ENCODE results near the gene PDXP. TPM values are rescaled to one million over a fixed set of nuclear protein-coding genes. Genes with fewer than 3 reads are reported as not detected.

The PDXP gene
- total and polyA plus RNA-seq, 2 donors (not counting 3 experiments of a cell fraction or from before 2014, with no cell fraction given) = 18.0 to 20.0 TPM

- Histone ChIP-seq H3K4me2 (ENCODE audit: insufficient read depth, low read length) (no peak overlapping the region), H3K4me3 (replicated peaks in 1 of 3; ENCODE audit: insufficient read depth in 1 of 3, low read depth in 1 of 3, low read length in 3 of 3) (no peak overlapping the region), H3K79me2 (ENCODE audit: control insufficient read depth, insufficient read depth, low read length) (no peaks in the 10 kb centered on the region), H3K9ac (replicated peaks; ENCODE audit: extremely low read depth, insufficient read depth, low read length) (no peak overlapping the region), H4K20me1 (replicated peaks; ENCODE audit: control insufficient read depth, extremely low read depth, insufficient read depth, low read length) (no peaks in the 10 kb centered on the region), H3K27me3 (ENCODE audit: control insufficient read depth in 2 of 2, insufficient read depth in 2 of 2, low read length in 2 of 2) (no peaks in the 10 kb centered on the region), H2AFZ (ENCODE audit: low read depth, low read length) (no peak overlapping the region), H3K36me3 (ENCODE audit: control insufficient read depth in 2 of 2, extremely low read depth in 1 of 2, insufficient read depth in 2 of 2, low read length in 2 of 2) (no peaks in the 10 kb centered on the region), H3K9me1 (replicated peaks; ENCODE audit: control insufficient read depth, extremely low read depth, insufficient read depth, low read length) (no peaks in the 10 kb centered on the region), H3K27ac (ENCODE audit: insufficient read depth, low read depth, low read length) (no peak overlapping the region), H3K9me3 (replicated peaks; ENCODE audit: control insufficient read depth, insufficient read depth, low read length) (no peaks in the 10 kb centered on the region), H3K4me1 (ENCODE audit: control insufficient read depth, extremely low read depth, insufficient read depth, low read length) (peaks cover 19% of the 10 kb centered on the region)
- intact Hi-C loops (cut with micrococcal nuclease) = no loop called here
- dilution Hi-C loops (cut with MboI; ENCODE audit: extremely low pct_ligation_motif_present, low sequenced_read_pairs) = no loop called here
- no TSS peak for BruUV-seq (replicated peaks)
- no peak for TF ChIP-seq EZH2 (IDR thresholded peaks at IDR 0.05; ENCODE audit: borderline replicate concordance, low read depth, low read length, severe bottlenecking)
- no peak for TF ChIP-seq FOS (IDR thresholded peaks at IDR 0.05; ENCODE audit: borderline replicate concordance, insufficient read depth, low read length)
- TF ChIP-seq GATA2 (IDR thresholded peaks at IDR 0.05; ENCODE audit: insufficient read depth, insufficient read length, low read depth, low read length) = no peak
- TF ChIP-seq, protein P1, sequence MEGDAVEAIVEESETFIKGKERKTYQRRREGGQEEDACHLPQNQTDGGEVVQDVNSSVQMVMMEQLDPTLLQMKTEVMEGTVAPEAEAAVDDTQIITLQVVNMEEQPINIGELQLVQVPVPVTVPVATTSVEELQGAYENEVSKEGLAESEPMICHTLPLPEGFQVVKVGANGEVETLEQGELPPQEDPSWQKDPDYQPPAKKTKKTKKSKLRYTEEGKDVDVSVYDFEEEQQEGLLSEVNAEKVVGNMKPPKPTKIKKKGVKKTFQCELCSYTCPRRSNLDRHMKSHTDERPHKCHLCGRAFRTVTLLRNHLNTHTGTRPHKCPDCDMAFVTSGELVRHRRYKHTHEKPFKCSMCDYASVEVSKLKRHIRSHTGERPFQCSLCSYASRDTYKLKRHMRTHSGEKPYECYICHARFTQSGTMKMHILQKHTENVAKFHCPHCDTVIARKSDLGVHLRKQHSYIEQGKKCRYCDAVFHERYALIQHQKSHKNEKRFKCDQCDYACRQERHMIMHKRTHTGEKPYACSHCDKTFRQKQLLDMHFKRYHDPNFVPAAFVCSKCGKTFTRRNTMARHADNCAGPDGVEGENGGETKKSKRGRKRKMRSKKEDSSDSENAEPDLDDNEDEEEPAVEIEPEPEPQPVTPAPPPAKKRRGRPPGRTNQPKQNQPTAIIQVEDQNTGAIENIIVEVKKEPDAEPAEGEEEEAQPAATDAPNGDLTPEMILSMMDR (IDR thresholded peaks at IDR 0.05; ENCODE audit: extremely low read depth in 1 of 2, insufficient read depth in 1 of 2, low read depth in 1 of 2, low read length in 2 of 2) = no peak
- no peak for TF ChIP-seq POLR2A (IDR thresholded peaks at IDR 0.05; ENCODE audit: low read depth, low read length)
- TF ChIP-seq MAX (IDR thresholded peaks at IDR 0.05; ENCODE audit: insufficient read depth, insufficient read length) = no peak
- no peak for TF ChIP-seq MYC (IDR thresholded peaks at IDR 0.05; ENCODE audit: low read depth, low read length)
- no peak for TF ChIP-seq JUN (IDR thresholded peaks at IDR 0.05; ENCODE audit: borderline replicate concordance, insufficient read depth, insufficient read length, low read depth)
- no peak for TF ChIP-seq POLR2AphosphoS5 (IDR thresholded peaks at IDR 0.05; ENCODE audit: insufficient read depth, low read depth, low read length)
- FAIRE-seq (peak; percentile 42), DNase-seq (ENCODE audit: low read depth, low spot score) (no peak)
- ChIA-PET CTCF (interaction anchor here (2.1 to 2.3 kb wide), 2 partner anchors 7 to 43 kb away, joined by 7 to 32 read pairs; no protein-coding TSS in a partner anchor), POLR2A (no interaction called here)
Observed at GRCh38 chr22:37635157-37635556, 23.4 kb upstream of the PDXP start.

Measured in endothelial cell of umbilical vein (primary cell).